Activated CD4-positive, alpha-beta T cell treated with anti-CD3 and anti-CD28 coated beads, Interleukin-2, amount 50 U/mL, for 16 hours (primary cell): ENCODE measurements around the gene CAPN11.
"Not testable (repeated sequence)": the region's sequence is repeated elsewhere in the genome, so short reads cannot be mapped to it uniquely, and the experiment has no call there.

Experiments used
- DNase-seq: peaks from one replicate; pipeline ENCODE4 v3.0.0-alpha.2; 2020

Gene CAPN11

GRCh38 chr6:44183783-44184182 is 25.2 kb downstream of the CAPN11 start:
- no peak for DNase-seq

GRCh38 chr6:44185356-44185755 is 26.7 kb downstream of the CAPN11 start:
- DNase-seq: not testable (repeated sequence)

- no peak for DNase-seq
Measured at GRCh38 chr6:44185953-44186634, 27.5 kb downstream of the CAPN11 start.

GRCh38 chr6:44186635-44187025 is 28.0 kb downstream of the CAPN11 start:
- no peak for DNase-seq

GRCh38 chr6:44188819-44189218 is 30.2 kb downstream of the CAPN11 start:
- DNase-seq: no peak

- no peak for DNase-seq
Measured at GRCh38 chr6:44189257-44189656, 30.6 kb downstream of the CAPN11 start.

- peak; percentile 8 for DNase-seq
Measured at GRCh38 chr6:44190715-44191114, 32.1 kb downstream of the CAPN11 start.

GRCh38 chr6:44192428-44193041 is 33.9 kb downstream of the CAPN11 start:
- no peak for DNase-seq

- DNase-seq: no peak
Measured at GRCh38 chr6:44193307-44193910, 34.8 kb downstream of the CAPN11 start.

- no peak for DNase-seq
Measured at GRCh38 chr6:44194326-44194725, 35.7 kb downstream of the CAPN11 start.

GRCh38 chr6:44196351-44196750 is 37.7 kb downstream of the CAPN11 start:
- DNase-seq: not testable (repeated sequence)

- DNase-seq: no peak
Measured at GRCh38 chr6:44198684-44199083, 40.1 kb downstream of the CAPN11 start.

GRCh38 chr6:44199883-44200282 is 41.3 kb downstream of the CAPN11 start:
- DNase-seq: no peak

GRCh38 chr6:44201200-44201599 is 42.6 kb downstream of the CAPN11 start:
- no peak for DNase-seq

- no peak for DNase-seq
Measured at GRCh38 chr6:44201638-44202303, 43.2 kb downstream of the CAPN11 start.

GRCh38 chr6:44202332-44202971 is 43.8 kb downstream of the CAPN11 start:
- DNase-seq: no peak

- no peak for DNase-seq
Measured at GRCh38 chr6:44202972-44203750, 44.5 kb downstream of the CAPN11 start.

- no peak for DNase-seq
Measured at GRCh38 chr6:44203955-44204354, 45.3 kb downstream of the CAPN11 start.

GRCh38 chr6:44207966-44208365 is 49.3 kb downstream of the CAPN11 start:
- no peak for DNase-seq

GRCh38 chr6:44211284-44211683 is 52.7 kb downstream of the CAPN11 start:
- DNase-seq: no peak

- no peak for DNase-seq
Measured at GRCh38 chr6:44214307-44214706, 55.7 kb downstream of the CAPN11 start.

GRCh38 chr6:44216677-44217331 is 58.2 kb downstream of the CAPN11 start, which contains the start of gene MYMX:
MYMX (plus strand) TSS chr6:44216926; CDS start chr6:44217472, 546 bp downstream.
- DNase-seq: no peak
